ENCODE results near the gene CECR2.

DNA sequence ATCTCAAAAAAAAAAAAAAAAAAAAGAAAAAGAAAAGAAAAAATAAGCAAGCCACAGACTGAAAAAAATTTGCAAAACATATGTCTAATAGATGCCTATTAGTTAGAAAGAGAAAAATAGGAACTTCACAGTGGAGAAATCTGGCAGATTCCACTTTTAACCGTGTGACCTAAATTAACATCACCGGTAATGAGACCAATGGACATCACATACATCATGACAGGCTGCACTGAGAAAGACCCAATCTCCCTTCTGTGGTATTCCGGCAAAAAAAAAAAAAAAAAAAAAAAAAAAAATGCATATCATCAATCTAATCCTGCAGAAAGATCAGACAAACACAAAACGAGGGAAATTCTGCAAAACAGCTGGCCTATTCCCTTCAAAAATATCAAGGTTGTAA lies 46.7 kb upstream of the CECR2 start:
- TF ChIP-seq, protein P1, sequence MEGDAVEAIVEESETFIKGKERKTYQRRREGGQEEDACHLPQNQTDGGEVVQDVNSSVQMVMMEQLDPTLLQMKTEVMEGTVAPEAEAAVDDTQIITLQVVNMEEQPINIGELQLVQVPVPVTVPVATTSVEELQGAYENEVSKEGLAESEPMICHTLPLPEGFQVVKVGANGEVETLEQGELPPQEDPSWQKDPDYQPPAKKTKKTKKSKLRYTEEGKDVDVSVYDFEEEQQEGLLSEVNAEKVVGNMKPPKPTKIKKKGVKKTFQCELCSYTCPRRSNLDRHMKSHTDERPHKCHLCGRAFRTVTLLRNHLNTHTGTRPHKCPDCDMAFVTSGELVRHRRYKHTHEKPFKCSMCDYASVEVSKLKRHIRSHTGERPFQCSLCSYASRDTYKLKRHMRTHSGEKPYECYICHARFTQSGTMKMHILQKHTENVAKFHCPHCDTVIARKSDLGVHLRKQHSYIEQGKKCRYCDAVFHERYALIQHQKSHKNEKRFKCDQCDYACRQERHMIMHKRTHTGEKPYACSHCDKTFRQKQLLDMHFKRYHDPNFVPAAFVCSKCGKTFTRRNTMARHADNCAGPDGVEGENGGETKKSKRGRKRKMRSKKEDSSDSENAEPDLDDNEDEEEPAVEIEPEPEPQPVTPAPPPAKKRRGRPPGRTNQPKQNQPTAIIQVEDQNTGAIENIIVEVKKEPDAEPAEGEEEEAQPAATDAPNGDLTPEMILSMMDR (IDR thresholded peaks at IDR 0.05): no peak
- TF ChIP-seq REST (IDR thresholded peaks at IDR 0.05; ENCODE audit: insufficient read depth in 1 of 2, low read depth in 2 of 2, low read length in 1 of 2): no peak
